Thoracic aorta (tissue), 2 donors: ENCODE results near the gene PRRX2. TPM values are rescaled to one million over a fixed set of nuclear protein-coding genes. Genes with fewer than 3 reads are reported as not detected.

Experiments
- ATAC-seq: fragments of 150-250 bp; one replicate; pipeline ENCODE4 v1.8.0; 2017; ENCODE audit warnings: low read depth; ENCODE audit not compliant: insufficient number of reproducible peaks, low FRiP score
- DNase-seq: peaks from one replicate; pipeline ENCODE4 v3.0.0-alpha.2; 2020; ENCODE audit warnings: low spot score
- H3K27ac ChIP-seq, 2 donors: fragments of 200-600 bp; sonication (generic); 1 replicate in 1 of 2; 2 replicates in 1 of 2; pipeline ENCODE4 v1.5.1; 2016; ENCODE audit warnings: mild to moderate bottlenecking in 2 of 2, moderate library complexity in 2 of 2
- H3K27me3 ChIP-seq: fragments of 200-600 bp; sonication (generic); replicated peaks from 2 replicates; pipeline ENCODE4 v1.6.0; 2016; ENCODE audit warnings: mild to moderate bottlenecking; ENCODE audit not compliant: insufficient read depth
- H3K36me3 ChIP-seq: fragments of 200-600 bp; sonication (generic); one replicate; pipeline ENCODE4 v1.5.1; 2016
- H3K4me1 ChIP-seq, 2 donors: fragments of 200-600 bp; sonication (generic); 1 replicate in 1 of 2; 2 replicates in 1 of 2; pipeline versions ENCODE4 v1.5.1 to v1.6.0; 2016; ENCODE audit warnings: low read depth in 2 of 2, mild to moderate bottlenecking in 1 of 2; ENCODE audit not compliant: control insufficient read depth in 1 of 2
- H3K4me3 ChIP-seq: fragments of 200-600 bp; sonication (generic); 2 replicates; pipeline ENCODE4 v1.5.1; 2016; ENCODE audit warnings: mild to moderate bottlenecking
- H3K9me3 ChIP-seq: fragments of 200-600 bp; sonication (generic); 2 replicates; pipeline ENCODE4 v1.5.1; 2016
- CTCF ChIP-seq: fragments of 200-600 bp; sonication (generic); IDR thresholded peaks from one replicate; pipeline ENCODE4 v1.5.1; 2019; ENCODE audit warnings: antibody characterized with exemption
- total RNA-seq, 2 donors: library from RNA; depleted of rRNA; stranded (reverse); fragments of >200 nt; gene quantifications; one replicate each; pipeline versions ENCODE4 v1.1.0 to v1.2.3, GENCODE V29; 2016

PRRX2 gene
- total RNA-seq, 2 donors from 2014 or later, result 42.0 to 66.1 TPM

GRCh38 chr9:129752900-129753729 lies 87.7 kb downstream of the PRRX2 start, which contains the start of gene PTGES:
Gene PTGES, minus strand, starts transcription at chr9:129753042. Its CDS starts 30 bp downstream, at chr9:129753012.
- Histone ChIP-seq H3K27me3 (no peaks in the 10 kb centered on the region), H3K4me3 (peak within 1 kb of the TSS; percentile 68), H3K9me3 (no peaks in the 10 kb centered on the region), H3K36me3 (no peaks in the 10 kb centered on the region), H3K27ac (no peak within 1 kb of the TSS), H3K4me1 (peaks cover 6 to 13% of the 10 kb centered on the region in 2 donors)
- ATAC-seq (no peak), DNase-seq (no peak)
- TF ChIP-seq CTCF, result no peak

GRCh38 chr9:129755151-129755550 lies 89.7 kb downstream of the PRRX2 start:
- Histone ChIP-seq H3K36me3 (no peaks in the 10 kb centered on the region), H3K4me3 (no peak overlapping the region), H3K4me1 (peaks cover 6 to 13% of the 10 kb centered on the region in 2 donors), H3K27me3 (no peaks in the 10 kb centered on the region), H3K9me3 (no peaks in the 10 kb centered on the region), H3K27ac (no peak overlapping the region)
- DNase-seq, result no peak
- no peak for TF ChIP-seq CTCF
- no peak for ATAC-seq

- ATAC-seq, result no peak
- H3K36me3 ChIP-seq, result no peaks in the 10 kb centered on the region
Measured at GRCh38 chr9:129756191-129756590, 90.7 kb downstream of the PRRX2 start.

GRCh38 chr9:129757045-129757444 lies 91.6 kb downstream of the PRRX2 start:
- H3K4me1 ChIP-seq, result peaks cover 6 to 13% of the 10 kb centered on the region in 2 donors
- no peak for TF ChIP-seq CTCF
- no peak overlapping the region for H3K27ac ChIP-seq
- H3K36me3 ChIP-seq, result no peaks in the 10 kb centered on the region
- no peak for ATAC-seq
- H3K9me3 ChIP-seq, result no peaks in the 10 kb centered on the region
- H3K4me3 ChIP-seq, result no peak overlapping the region
- H3K27me3 ChIP-seq, result no peaks in the 10 kb centered on the region
- DNase-seq, result no peak

More at GRCh38 chr9:129756191-129756590, 90.7 kb downstream of the PRRX2 start:
- H3K4me1 ChIP-seq, result peaks cover 6 to 13% of the 10 kb centered on the region in 2 donors
- H3K9me3 ChIP-seq, result no peaks in the 10 kb centered on the region
- H3K27ac ChIP-seq, result no peak overlapping the region
- no peak for DNase-seq
- no peak overlapping the region for H3K4me3 ChIP-seq
- no peak for TF ChIP-seq CTCF
- H3K27me3 ChIP-seq, result no peaks in the 10 kb centered on the region

GRCh38 chr9:129759319-129759718 lies 93.9 kb downstream of the PRRX2 start:
- H3K27me3 ChIP-seq, result no peaks in the 10 kb centered on the region
- no peak overlapping the region for H3K27ac ChIP-seq
- H3K9me3 ChIP-seq, result no peaks in the 10 kb centered on the region
- no peaks in the 10 kb centered on the region for H3K4me1 ChIP-seq
- TF ChIP-seq CTCF, result no peak
- H3K36me3 ChIP-seq, result no peaks in the 10 kb centered on the region
- no peak for DNase-seq
- H3K4me3 ChIP-seq, result no peak overlapping the region
- ATAC-seq, result no peak
